PC-3 (cell line): Measurements from ENCODE around the gene TMEM171.

Experiments
- EZH2 ChIP-seq: fragments of 300-600 bp; sonication (generic); IDR thresholded peaks from one replicate; pipeline ENCODE4 v1.6.1; 2017; ENCODE audit warnings: antibody characterized with exemption, mild to moderate bottlenecking, low read length; ENCODE audit not compliant: unreplicated experiment
- EZH2phosphoT487 ChIP-seq: fragments of 300-600 bp; sonication (generic); IDR thresholded peaks from 2 replicates; pipeline ENCODE4 v1.6.1; 2018; ENCODE audit warnings: mild to moderate bottlenecking, antibody characterized with exemption, low read length, borderline replicate concordance
- TF ChIP-seq, protein P1 (sequence below): fragments of 300-600 bp; sonication (generic); conservative IDR thresholded peaks from 2 replicates; pipeline ENCODE4 v1.5.1; 2017; ENCODE audit warnings: antibody characterized with exemption, low read depth, mild to moderate bottlenecking, low read length

DNA sequence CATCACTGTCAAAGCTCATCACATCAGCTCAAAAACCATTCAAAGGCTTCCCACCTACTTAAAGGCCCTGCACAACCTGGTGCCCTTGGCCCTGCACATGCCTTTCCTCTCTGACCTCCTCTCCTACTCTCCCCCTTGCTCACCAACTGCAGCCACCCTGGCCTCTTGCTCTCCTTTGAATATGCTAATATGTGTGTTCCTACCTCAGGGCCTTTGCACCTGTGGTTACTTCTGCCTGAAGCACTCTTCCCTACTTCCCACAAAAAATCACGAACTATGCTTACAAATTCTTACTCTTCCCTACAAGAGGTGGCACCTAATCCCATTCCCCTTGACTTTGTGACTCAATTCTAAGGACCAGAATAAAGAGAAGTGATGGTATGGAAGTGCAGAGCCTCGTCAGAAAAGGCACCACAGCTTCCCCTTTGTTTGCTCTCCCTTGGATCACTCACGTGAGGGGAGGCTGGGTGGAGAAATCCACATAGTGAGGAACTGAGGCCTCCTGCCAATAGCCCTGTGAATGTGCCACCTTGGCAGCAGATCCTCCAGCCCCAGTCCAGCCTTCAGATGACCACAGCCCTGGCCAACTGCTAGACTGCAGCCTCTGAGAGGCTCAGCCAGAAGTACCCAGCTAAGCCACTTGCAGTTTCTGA lies 3.2 kb upstream of the TMEM171 start:
- TF ChIP-seq, protein P1, sequence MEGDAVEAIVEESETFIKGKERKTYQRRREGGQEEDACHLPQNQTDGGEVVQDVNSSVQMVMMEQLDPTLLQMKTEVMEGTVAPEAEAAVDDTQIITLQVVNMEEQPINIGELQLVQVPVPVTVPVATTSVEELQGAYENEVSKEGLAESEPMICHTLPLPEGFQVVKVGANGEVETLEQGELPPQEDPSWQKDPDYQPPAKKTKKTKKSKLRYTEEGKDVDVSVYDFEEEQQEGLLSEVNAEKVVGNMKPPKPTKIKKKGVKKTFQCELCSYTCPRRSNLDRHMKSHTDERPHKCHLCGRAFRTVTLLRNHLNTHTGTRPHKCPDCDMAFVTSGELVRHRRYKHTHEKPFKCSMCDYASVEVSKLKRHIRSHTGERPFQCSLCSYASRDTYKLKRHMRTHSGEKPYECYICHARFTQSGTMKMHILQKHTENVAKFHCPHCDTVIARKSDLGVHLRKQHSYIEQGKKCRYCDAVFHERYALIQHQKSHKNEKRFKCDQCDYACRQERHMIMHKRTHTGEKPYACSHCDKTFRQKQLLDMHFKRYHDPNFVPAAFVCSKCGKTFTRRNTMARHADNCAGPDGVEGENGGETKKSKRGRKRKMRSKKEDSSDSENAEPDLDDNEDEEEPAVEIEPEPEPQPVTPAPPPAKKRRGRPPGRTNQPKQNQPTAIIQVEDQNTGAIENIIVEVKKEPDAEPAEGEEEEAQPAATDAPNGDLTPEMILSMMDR = no peak
- no peak for TF ChIP-seq EZH2
- TF ChIP-seq EZH2phosphoT487 = no peak
